Gastroesophageal sphincter (tissue), 4 donors: Measurements from ENCODE around the gene TRAF3. TPM values are rescaled to one million over a fixed set of nuclear protein-coding genes. Genes with fewer than 3 reads are reported as not detected.

ENCODE experiments used
- ATAC-seq: fragments of 150-250 bp; one replicate; pipeline ENCODE4 v1.9.1; 2016; ENCODE audit warnings: mild to moderate bottlenecking, moderate library complexity
- H3K27ac ChIP-seq, 4 donors: fragments of 200-600 bp; sonication (generic) in 3 of 4; 1 replicate in 3 of 4; 2 replicates in 1 of 4; pipeline ENCODE4 v1.5.1; 2016 to 2019
- H3K27me3 ChIP-seq: fragments of 200-600 bp; sonication (generic); one replicate; pipeline ENCODE4 v1.5.1; 2019
- H3K36me3 ChIP-seq, 2 donors: fragments of 200-600 bp; sonication (generic); one replicate each; pipeline ENCODE4 v1.5.1; 2019; ENCODE audit warnings: control low read depth in 1 of 2
- H3K4me1 ChIP-seq, 3 donors: fragments of 200-600 bp; sonication (generic); 1 replicate in 2 of 3; 2 replicates in 1 of 3; pipeline ENCODE4 v1.5.1; 2016 to 2019; ENCODE audit warnings: control low read depth in 2 of 3
- H3K4me3 ChIP-seq, 2 donors: fragments of 200-600 bp; sonication (generic); one replicate each; pipeline ENCODE4 v1.5.1; 2019; ENCODE audit warnings: mild to moderate bottlenecking in 1 of 2, moderate library complexity in 1 of 2
- H3K9me3 ChIP-seq, 3 donors: fragments of 200-600 bp; sonication (generic); one replicate each; pipeline ENCODE4 v1.5.1; 2017 to 2019; ENCODE audit warnings: control low read depth in 2 of 3
- CTCF ChIP-seq, 4 experiments: fragments of 200-600 bp in 2 of 4; fragments of 450-650 bp in 2 of 4; sonication (generic) in 1 of 4; IDR thresholded peaks; one replicate each; pipeline ENCODE4 v1.5.1; 2017 to 2019; ENCODE audit warnings: antibody characterized with exemption in 4 of 4, mild to moderate bottlenecking in 2 of 4, moderate library complexity in 2 of 4
- EP300 ChIP-seq: sonication (generic); formaldehyde crosslinking; IDR thresholded peaks from one replicate; pipeline ENCODE4 v1.6.1; 2017; ENCODE audit warnings: antibody characterized with exemption, mild to moderate bottlenecking
- POLR2A ChIP-seq, 2 donors: fragments of 450-650 bp; IDR thresholded peaks; one replicate each; pipeline ENCODE4 v1.6.1; 2017; ENCODE audit warnings: antibody characterized with exemption in 2 of 2, mild to moderate bottlenecking in 2 of 2, moderate library complexity in 1 of 2
- POLR2AphosphoS5 ChIP-seq: sonication (generic); formaldehyde crosslinking; IDR thresholded peaks from one replicate; pipeline ENCODE4 v1.6.1; 2017; ENCODE audit warnings: antibody characterized with exemption
- WGBS, 2 donors: methylation state at CpG; one replicate each; pipeline ENCODE4 v1.1.5; 2018; ENCODE audit warnings: low coverage in 1 of 2; 5-methylcytosine and 5-hydroxymethylcytosine counted together
- total RNA-seq, 4 donors: library from RNA; depleted of rRNA; stranded (reverse); fragments of >200 nt; gene quantifications; one replicate each; pipeline ENCODE4 v1.1.0, GENCODE V29; 2016

TRAF3 gene
- total RNA-seq, 4 donors from 2014 or later, result 10.9 to 29.0 (median 18.7) TPM

DNA sequence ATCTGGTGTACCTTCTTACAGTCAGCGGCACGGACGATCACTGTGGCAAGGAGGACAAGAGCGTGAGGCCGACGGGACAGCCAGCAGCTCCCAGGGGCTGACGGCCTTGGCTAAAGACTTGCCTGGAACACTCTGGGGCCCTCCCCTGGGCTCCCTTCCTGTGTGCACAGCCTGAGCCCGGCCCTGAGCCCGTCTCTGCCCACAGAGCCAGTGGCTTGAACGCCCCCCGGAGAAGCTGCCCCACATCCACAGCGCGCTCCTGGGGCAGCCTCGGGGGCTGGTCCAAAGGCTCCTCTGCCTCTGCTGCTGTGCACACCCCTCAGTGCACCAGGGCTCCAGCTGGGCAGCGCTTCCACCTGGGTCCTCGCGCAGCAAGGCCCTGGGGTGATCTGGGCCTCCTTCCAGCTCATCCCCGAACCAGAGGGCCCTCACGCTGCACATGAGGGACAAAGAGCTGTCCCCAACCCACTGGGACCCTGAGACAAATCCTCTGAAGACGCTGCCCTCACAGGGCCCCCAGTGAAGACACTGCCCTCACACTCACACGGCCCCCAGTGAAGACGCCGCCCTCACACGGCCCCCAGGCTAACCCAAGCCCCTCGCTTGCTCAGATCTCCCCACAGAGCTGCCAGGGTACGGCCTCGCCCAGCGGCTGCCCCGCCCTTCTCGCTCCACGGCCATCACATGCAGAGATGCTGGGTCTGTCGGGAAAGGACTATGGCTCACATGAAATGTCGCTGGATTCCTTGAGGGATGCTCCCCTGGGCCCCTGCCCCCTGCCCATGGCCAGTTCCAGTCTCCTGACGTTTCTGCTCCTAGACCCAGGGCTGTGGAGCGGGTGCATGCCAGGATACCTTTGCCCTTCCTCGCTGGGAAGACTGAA lies 167.4 kb downstream of the TRAF3 start:
- H3K27ac ChIP-seq, result no peak overlapping the region
- no peaks in the 10 kb centered on the region for H3K27me3 ChIP-seq
- H3K9me3 ChIP-seq, result no peaks in the 10 kb centered on the region
- H3K4me1 ChIP-seq, result peaks cover 3 to 31% (median 10%) of the 10 kb centered on the region in 3 donors
- no peak overlapping the region for H3K4me3 ChIP-seq
- no peak for TF ChIP-seq POLR2A (IDR thresholded peaks at IDR 0.05)
- no peak for TF ChIP-seq EP300
- TF ChIP-seq CTCF (IDR thresholded peaks at IDR 0.05), result no peak
- TF ChIP-seq POLR2AphosphoS5, result no peak
- WGBS, 2 donors, result 80% methylated on average over 1 of the region's 36 CpGs; no CpG with 5 or more reads in 1 of the 2 donors
- ATAC-seq, result no peak
- H3K36me3 ChIP-seq, result peaks cover 0 to 95% of the 10 kb centered on the region in 2 donors

DNA sequence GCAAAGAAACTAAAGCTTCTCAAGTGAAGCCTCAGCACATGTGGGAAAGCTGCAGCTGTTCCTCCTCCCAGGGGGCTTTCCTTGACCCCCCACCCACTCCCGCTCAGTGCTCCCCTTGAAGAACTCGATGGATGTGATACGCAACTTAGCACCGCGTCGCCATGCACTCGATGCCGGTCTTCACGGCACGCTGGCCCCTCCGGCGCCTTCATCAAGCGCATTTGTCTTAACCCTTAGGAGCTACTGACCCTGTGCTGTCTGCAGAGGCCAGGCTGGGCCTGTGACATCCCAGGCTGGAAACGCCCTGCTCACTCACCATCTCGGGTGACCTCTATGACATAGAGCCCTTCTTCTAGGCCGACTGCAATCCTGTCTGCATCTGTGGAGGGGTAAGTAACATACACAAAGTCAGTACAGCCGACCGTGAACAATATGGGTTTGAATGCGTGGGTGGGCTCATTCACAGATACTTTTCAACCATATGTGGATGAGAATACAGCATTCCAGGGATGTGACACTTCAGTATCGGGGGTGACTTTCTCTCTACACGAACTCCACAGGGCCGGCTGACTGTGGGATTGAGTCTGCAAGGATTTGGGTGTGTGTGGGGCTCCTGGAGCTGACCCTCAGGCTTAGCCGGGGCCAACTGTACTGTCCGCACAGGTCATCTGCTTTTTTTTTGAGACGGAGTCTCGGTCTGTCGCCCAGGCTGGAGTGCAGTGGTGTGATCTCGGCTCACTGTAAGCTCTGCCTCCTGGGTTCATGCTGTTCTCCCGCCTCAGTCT lies 168.3 kb downstream of the TRAF3 start:
- H3K36me3 ChIP-seq, result peaks cover 0 to 95% of the 10 kb centered on the region in 2 donors
- no peak overlapping the region for H3K27ac ChIP-seq
- no peak for ATAC-seq
- WGBS, 2 donors, result 0 to 94% methylated on average over 1 to 6 of the region's 29 CpGs
- H3K4me1 ChIP-seq, result peaks cover 3 to 33% (median 14%) of the 10 kb centered on the region in 3 donors
- no peaks in the 10 kb centered on the region for H3K9me3 ChIP-seq
- no peak for TF ChIP-seq EP300
- TF ChIP-seq POLR2AphosphoS5, result no peak
- TF ChIP-seq CTCF (IDR thresholded peaks at IDR 0.05), result no peak
- TF ChIP-seq POLR2A (IDR thresholded peaks at IDR 0.05), result no peak
- no peak overlapping the region for H3K4me3 ChIP-seq
- H3K27me3 ChIP-seq, result no peaks in the 10 kb centered on the region

DNA sequence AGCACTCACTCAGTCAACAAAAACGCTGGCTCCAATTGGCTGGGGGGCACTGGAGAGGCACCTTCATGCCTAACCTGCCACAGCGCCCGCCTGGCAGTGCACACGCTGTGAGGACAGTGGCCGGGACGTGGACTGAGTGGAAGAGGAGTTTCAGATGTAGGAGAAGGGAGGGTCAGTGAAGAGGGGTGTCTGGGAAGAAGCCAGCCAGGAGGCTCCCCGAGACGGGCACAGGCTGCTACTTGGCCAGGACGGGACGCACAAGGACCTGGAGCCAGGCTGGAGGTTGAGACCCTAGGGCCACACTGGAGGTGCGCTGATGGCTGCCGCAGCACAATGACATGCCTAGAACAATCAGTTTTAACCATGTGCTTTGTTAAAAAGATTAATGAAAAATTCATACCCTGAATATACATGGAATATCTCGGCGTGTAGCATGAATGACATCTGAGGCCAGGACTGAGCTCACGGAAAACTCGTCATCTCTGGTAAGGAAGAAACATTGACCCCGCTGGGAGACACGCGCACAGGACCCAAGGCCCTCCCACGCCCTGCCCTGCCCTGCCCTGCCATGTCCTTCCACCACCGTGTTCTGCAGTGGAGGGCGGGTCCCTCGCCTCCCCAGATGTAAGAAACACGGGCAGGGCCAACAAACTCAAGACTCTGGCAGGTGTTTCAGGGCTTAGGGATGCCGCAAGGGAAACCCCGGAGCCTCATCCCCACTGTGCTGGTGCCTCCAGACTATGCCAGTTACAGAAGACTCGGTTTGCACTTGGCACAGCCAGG lies 170.3 kb downstream of the TRAF3 start:
- H3K27ac ChIP-seq, result no peak overlapping the region
- H3K4me3 ChIP-seq, result no peak overlapping the region
- H3K4me1 ChIP-seq, result peaks cover 0 to 26% (median 12%) of the 10 kb centered on the region in 3 donors
- TF ChIP-seq CTCF (IDR thresholded peaks at IDR 0.05) (no peak), POLR2A (IDR thresholded peaks at IDR 0.05) (no peak), EP300 (no peak), POLR2AphosphoS5 (no peak)
- no peaks in the 10 kb centered on the region for H3K9me3 ChIP-seq
- no peak for ATAC-seq
- H3K27me3 ChIP-seq, result no peaks in the 10 kb centered on the region
- H3K36me3 ChIP-seq, result peaks cover 0 to 95% of the 10 kb centered on the region in 2 donors
- 77 to 96% methylated on average over 9 to 12 of the region's 27 CpGs for WGBS, 2 donors

DNA sequence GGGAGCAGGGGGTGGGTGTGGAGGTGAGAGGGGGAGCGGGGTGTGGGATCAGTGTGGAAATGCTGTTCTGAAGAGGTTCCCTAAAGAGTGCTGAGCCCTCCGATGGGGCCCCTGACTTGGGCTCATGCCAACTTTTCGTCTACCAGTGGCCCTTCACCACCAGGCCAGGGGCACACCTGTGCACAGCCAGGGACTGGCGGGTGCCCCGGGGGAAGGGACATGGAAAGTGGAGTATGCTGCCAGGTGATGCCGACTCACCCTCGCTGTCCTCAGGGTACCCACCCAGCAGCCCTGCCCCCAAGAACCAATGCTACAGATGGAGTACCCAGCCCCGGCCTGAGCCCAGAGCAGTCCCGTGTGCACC lies 171.4 kb downstream of the TRAF3 start:
- WGBS, 2 donors, result 61% methylated on average over 3 of the region's 9 CpGs; no CpG with 5 or more reads in 1 of the 2 donors
- peaks cover 0 to 26% (median 12%) of the 10 kb centered on the region in 3 donors for H3K4me1 ChIP-seq
- no peaks in the 10 kb centered on the region for H3K9me3 ChIP-seq
- peaks cover 0 to 95% of the 10 kb centered on the region in 2 donors for H3K36me3 ChIP-seq
- H3K4me3 ChIP-seq, result no peak overlapping the region
- TF ChIP-seq POLR2AphosphoS5 (no peak), CTCF (IDR thresholded peaks at IDR 0.05) (no peak), EP300 (no peak), POLR2A (IDR thresholded peaks at IDR 0.05) (no peak)
- H3K27ac ChIP-seq, result peak overlapping the region in 2 of 4 donors; percentile 62 to 65
- ATAC-seq, result no peak
- H3K27me3 ChIP-seq, result no peaks in the 10 kb centered on the region
